ENCODE data around the gene KARS1.
"Not testable (repeated sequence)": the region's sequence is repeated elsewhere in the genome, so short reads cannot be mapped to it uniquely, and the experiment has no call there.

The KARS1 gene

DNA sequence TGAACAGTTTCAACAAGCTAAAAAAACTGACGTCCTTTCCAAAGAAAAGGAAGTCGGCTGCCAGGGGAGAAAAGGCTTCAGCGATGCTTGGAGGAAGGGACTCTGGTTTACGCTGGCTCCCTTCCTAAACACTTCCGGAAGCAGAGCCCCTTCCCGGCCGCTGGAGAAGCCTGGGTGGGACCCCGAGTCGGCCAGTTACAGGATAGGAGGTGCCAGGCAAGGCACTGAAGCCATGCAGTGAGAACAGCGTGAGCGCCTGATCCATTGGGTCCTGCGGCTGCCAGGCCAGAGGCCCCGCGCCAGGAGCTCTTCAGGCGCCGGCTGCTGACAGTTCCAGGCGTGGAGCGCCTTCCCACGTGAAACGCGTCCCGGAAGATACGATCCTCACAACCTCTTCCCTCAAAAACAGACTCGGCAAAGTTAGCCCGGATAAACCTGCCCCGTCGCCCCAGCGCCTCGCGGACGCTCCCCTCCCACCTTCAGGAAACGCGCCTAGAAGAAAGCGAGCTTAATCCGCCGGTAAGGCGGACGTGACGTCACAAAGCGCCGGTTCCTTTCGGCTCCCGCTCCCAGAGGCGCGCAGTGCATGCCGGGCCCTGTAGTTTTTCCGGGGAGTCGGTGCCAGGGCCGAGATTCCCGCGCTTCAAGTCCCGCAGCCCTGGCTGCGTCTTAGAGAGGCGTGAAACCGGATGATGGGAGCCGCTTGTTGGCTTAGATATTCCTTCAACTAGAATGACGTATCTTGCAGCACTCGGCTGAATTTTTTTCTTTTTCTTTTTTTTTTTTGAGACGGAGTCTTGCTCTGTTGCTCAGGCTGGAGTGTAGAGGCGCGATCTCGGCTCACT lies 24.5 kb downstream of the KARS1 start, which contains the start of gene ADAT1:
ADAT1 (minus strand) TSS at position 521 of the 845 bp plus-strand sequence. CDS start 2,482 bp downstream, outside the sequence.
- peak; percentile 97 to 98 for DNase-seq

GRCh38 chr16:75621170-75621477 lies 26.3 kb downstream of the KARS1 start:
- DNase-seq: no peak

- no peak for DNase-seq
Observed at GRCh38 chr16:75620326-75621169, 26.9 kb downstream of the KARS1 start.

GRCh38 chr16:75618780-75619179 lies 28.7 kb downstream of the KARS1 start:
- DNase-seq: no peak

DNA sequence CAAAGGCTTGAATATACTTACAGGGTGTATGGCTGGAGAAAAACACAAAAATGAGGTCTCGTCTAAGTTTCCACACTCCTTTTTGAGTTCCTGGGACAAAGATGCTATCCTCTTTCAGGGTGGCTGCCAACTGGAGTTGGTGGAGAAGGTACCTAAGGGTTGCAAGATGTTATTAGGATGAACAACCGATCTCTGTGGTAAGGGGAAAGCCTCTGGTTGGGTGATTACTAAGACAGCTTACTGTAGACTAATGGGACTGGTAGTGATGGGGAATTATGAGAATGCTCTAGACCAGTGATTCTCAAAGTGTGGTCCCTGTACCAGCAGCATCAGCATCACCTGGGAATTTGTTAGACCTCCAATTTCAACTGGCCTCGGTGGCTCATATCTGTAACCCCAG lies 30.3 kb downstream of the KARS1 start:
- no peak for DNase-seq

GRCh38 chr16:75616521-75617010 lies 30.9 kb downstream of the KARS1 start:
- no peak for DNase-seq

DNA sequence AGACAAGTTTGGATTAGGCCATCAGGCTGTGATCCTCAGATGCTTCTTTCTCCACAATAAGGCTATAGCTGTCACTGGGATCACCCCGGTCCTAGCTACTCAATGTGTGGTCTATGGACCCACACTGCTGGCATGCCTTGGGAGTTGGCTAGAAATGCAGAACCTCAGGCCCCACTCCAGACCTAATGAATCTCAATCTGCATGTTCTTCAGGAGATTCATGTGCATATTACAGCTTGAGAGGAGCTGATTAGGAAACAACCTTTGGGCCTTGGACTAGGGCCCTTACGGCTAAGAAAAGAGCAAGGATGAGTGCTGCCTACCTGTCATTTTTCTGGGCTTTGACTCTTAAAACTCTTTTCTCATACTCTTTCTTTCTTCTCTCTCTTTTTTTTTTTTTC lies 31.8 kb downstream of the KARS1 start:
- no peak for DNase-seq

DNA sequence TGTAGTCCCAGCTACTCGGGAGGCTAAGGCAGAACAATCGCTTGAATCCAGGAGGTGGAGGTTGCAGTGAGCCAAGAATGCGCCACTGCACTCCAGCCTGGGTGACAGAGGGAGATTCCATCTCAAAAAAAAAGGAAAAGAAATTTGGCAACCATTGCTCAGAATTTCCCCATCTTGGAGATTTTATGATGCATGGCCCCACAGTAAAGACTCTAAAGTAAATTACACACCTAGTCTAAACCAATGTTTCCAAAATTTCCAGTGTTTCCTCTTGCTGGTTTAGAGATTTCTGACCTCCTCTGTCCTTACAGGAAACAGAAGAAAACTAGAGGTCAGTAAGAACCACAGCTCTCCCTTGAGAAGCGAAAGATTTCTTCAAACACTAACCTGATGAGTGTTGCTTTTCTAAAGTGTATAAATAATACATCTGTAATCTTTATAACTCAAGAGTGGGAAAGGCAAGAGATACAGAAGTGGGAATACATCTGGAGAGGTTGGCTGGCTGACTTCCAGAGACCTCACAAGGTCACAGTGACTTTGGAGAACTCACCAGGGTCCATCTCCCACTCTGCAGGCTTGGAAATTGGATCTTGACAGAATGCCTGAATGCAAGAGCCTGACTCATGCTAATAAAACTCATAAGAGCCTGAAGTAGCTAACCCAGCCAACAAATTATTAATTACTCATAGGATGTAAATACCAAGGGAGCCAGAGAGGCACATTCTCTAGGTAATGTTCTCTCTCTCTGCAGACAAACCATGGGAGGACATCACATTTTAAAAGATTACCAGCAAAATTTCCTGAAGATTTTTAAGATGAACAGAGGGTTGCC lies 33.2 kb downstream of the KARS1 start:
- DNase-seq: no peak

DNA sequence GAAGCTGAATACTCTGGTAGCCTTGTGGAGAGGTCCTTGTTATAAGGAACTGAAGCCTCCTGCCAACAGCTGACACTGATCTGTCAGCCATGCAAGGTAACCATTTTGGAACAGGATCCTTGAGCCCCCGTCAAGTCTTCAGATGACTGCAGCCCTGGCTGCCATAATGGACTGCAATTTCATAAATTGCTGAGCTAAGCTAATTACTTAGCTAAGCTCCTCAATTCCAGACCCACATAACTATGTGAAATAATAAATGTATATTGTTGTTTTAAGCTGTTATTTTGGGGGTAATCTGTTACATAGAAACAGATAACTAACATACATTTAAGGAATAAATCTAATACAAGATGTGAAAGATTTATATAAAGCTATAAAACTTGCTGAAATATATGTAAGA lies 41.0 kb downstream of the KARS1 start:
- DNase-seq: no peak

- DNase-seq: no peak
Observed at GRCh38 chr16:75603241-75603640, 44.2 kb downstream of the KARS1 start.

DNA sequence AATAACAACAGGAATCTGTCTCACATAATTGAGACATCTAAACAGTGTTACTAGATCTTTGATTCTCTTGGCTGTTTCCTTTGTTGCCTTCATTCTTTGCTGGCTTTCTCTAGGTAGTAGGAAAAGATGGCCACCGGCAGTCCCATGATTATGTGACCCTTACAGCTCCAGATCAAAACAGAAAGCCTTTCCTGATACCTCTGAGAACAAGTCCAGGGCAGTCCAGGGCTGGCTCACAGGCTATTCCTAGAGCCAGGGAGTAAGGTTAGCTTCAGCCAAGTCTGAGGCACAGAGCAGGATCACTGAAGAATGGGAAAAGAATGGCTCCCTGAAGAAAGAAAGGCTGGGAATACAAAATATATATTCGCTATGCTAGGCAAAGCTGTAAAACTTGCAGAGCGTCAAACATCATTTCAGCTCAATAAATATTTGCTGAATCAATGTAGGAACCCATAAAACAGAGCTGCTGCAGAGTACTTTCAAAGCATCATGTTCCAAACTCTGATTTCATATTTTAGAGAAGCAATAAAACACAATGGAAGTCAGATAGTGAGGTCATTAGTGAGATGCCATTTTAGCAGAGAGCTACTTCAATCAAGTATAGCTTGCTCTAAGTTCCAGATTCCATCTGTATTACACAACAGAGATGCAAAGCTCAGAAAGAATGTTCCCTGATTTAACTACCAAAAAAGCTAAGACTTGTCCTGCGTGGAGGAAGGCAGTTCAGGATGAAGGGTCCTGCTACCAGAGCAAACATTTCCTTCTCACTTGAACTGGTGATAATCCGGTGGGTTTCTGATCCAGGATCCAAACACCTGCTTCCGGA lies 47.8 kb downstream of the KARS1 start:
- no peak for DNase-seq

DNA sequence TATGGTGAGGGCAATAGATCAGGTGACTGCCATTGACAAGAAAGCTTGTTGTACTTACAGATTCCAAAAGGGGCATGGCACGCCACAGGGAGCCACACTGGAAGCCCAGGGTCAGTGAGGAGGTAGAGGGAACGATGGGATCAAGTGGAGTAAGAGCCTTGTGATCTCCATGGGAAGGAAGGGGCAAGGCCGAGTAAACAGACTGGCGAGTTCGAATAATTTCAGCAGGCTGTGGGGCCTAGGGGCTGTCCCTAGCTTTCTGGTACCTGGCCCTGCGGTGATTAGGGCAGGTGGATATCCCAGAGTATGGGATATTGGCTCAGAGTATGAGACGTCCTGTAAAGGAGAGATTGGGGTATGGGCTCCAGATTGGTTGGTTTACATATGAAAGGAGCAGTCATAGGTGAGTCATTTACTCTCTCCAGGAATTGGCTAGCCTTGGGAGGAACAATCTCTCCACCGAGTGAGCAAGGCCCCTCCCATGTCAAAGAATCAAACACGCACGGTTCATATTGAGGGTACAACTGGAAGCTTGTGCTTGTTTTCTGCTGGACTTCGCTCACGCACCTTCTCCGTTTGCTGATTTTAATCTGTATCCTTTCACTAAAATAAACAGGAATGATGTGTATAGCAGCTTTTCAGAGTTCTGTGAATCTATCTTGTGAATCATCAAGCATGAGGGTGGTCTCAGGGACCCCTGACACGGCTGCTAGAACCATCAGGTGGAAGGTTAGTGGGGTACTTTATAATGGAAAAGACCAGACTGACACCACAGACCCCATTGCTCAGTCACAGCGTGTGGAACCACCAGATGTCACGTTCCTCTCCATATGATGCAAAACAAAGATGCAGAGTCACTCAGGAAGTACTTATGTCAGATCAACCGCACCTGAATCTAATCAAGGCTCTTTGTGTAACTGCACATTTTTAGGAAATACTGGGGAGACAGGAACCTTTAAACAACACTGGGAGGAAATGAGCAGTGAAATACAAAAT lies 53.3 kb downstream of the KARS1 start:
- no peak for DNase-seq

DNA sequence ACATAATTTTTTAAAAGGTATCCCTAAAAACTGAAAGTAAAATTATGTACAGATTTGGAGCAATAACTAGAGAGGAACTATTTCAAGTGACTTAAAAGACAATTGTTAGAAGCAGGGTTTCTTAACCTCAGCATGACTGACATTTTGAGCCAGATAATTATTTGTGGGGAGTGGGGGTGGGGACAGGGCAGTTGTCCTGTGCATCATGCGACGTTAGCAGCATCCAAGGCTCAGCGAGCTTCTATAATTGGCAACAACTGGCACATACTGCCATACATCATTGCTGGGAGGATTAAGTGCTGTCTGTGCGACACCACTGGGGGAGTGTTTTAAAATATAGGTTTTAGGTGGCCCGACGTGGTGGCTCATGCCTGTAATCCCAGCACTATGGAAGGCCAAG lies 54.2 kb downstream of the KARS1 start:
- no peak for DNase-seq

- DNase-seq: not testable (repeated sequence)
Observed at GRCh38 chr16:75591927-75592326, 55.5 kb downstream of the KARS1 start.

DNA sequence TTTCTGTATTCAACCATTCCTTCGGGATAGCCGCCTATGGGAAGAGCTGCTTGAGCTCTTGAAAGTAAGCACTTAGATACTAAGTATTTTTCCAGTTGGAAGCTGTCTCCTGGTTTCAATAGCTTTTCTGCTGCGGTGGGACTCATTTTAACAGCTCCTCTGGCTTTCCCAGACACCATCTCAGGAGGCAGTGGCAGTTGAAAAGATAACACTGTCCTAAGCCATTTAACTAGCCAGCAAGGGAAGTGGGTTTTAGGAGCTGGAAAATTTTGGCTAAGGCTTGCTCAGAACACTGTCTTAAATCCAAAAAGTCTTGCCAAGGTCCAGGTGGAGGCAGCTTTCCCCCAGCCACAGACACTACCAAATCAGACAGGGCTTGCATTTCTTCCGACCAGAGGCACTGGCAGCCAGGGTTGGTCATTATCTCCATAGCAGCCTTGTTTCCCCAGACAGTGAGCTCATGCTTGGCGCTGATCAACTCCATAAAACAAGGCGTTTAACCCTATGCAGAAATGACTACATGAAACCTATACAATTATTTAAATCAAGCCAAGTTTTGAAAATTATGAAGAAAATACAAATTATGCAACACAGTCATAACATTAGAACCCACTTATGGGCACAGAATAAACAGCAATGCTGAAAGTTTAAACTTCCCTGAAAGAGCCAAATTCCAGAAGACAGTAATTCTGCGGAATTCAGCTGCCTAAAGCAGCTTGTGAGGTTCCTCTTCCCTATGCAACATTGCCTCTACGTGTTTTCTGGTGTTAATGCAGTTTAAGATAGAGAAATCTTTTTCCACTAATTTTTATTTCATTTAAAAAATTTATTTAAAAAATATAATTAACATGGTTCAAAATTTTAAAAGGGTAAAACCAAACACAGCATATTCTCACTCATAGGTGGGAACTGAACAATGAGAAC lies 56.3 kb downstream of the KARS1 start:
- no peak for DNase-seq

GRCh38 chr16:75589306-75589705 lies 58.2 kb downstream of the KARS1 start:
- no peak for DNase-seq

- no peak for DNase-seq
Observed at GRCh38 chr16:75588716-75589115, 58.7 kb downstream of the KARS1 start.

GRCh38 chr16:75584108-75584507 lies 63.4 kb downstream of the KARS1 start:
- DNase-seq: no peak

- no peak for DNase-seq
Observed at GRCh38 chr16:75579281-75579834, 68.1 kb downstream of the KARS1 start.

All from stimulated activated CD4-positive, alpha-beta T cell treated with anti-CD3 and anti-CD28 coated beads, Interleukin-2, amount 100 ng/mL, for 24 hours (primary cell).